ENCODE measurements around the gene TAS2R19.

Gene TAS2R19

GRCh38 chr12:11015775-11016430 lies 6.5 kb downstream of the TAS2R19 start:
- H4K20me1 ChIP-seq (ENCODE audit: insufficient read depth, low read length): no peaks in the 10 kb centered on the region
- TF ChIP-seq CTCF (IDR thresholded peaks at IDR 0.05; ENCODE audit: low read length) (no peak), EZH2phosphoT487 (IDR thresholded peaks at IDR 0.05; ENCODE audit: low read length) (no peak), EZH2 (optimal IDR thresholded peaks at IDR 0.05; ENCODE audit: low read depth, low read length) (no peak)
- no peak overlapping the region for H3K4me3 ChIP-seq (ENCODE audit: low read length)
- no peak overlapping the region for H3K27ac ChIP-seq (ENCODE audit: low read length)
- H2AFZ ChIP-seq (ENCODE audit: low read length): no peak overlapping the region
- H3K9me3 ChIP-seq (replicated peaks; ENCODE audit: insufficient read depth, low read length): no peaks in the 10 kb centered on the region
- H3K9ac ChIP-seq (ENCODE audit: low read length): no peak overlapping the region
- H3F3A ChIP-seq (ENCODE audit: insufficient read depth, low read length): no peaks in the 10 kb centered on the region
- no peak overlapping the region for H3K4me2 ChIP-seq (ENCODE audit: low read depth, low read length)
- no peaks in the 10 kb centered on the region for H3K79me2 ChIP-seq (ENCODE audit: low read length)
- no peak for DNase-seq
- H3K4me1 ChIP-seq (ENCODE audit: low read length): no peaks in the 10 kb centered on the region
- no peaks in the 10 kb centered on the region for H3K36me3 ChIP-seq (replicated peaks; ENCODE audit: insufficient read depth, low read length)
- H3K9me2 ChIP-seq (replicated peaks; ENCODE audit: insufficient read depth, low read length): no peaks in the 10 kb centered on the region
- no peaks in the 10 kb centered on the region for H3K27me3 ChIP-seq (replicated peaks; ENCODE audit: insufficient read depth, low read length)

GRCh38 chr12:11014234-11014633 lies 8.2 kb downstream of the TAS2R19 start:
- H3K9me3 ChIP-seq (replicated peaks; ENCODE audit: insufficient read depth, low read length): no peaks in the 10 kb centered on the region
- no peak for DNase-seq
- no peaks in the 10 kb centered on the region for H3K79me2 ChIP-seq (ENCODE audit: low read length)
- H2AFZ ChIP-seq (ENCODE audit: low read length): no peak overlapping the region
- H3K27me3 ChIP-seq (replicated peaks; ENCODE audit: insufficient read depth, low read length): no peaks in the 10 kb centered on the region
- no peaks in the 10 kb centered on the region for H3K36me3 ChIP-seq (replicated peaks; ENCODE audit: insufficient read depth, low read length)
- no peak for TF ChIP-seq EZH2phosphoT487 (IDR thresholded peaks at IDR 0.05; ENCODE audit: low read length)
- no peak for TF ChIP-seq EZH2 (optimal IDR thresholded peaks at IDR 0.05; ENCODE audit: low read depth, low read length)
- TF ChIP-seq CTCF (IDR thresholded peaks at IDR 0.05; ENCODE audit: low read length): no peak
- H4K20me1 ChIP-seq (ENCODE audit: insufficient read depth, low read length): no peaks in the 10 kb centered on the region
- H3K9ac ChIP-seq (ENCODE audit: low read length): no peak overlapping the region
- H3F3A ChIP-seq (ENCODE audit: insufficient read depth, low read length): no peaks in the 10 kb centered on the region
- no peak overlapping the region for H3K4me3 ChIP-seq (ENCODE audit: low read length)
- no peak overlapping the region for H3K27ac ChIP-seq (ENCODE audit: low read length)
- H3K4me1 ChIP-seq (ENCODE audit: low read length): no peaks in the 10 kb centered on the region
- H3K4me2 ChIP-seq (ENCODE audit: low read depth, low read length): no peak overlapping the region
- H3K9me2 ChIP-seq (replicated peaks; ENCODE audit: insufficient read depth, low read length): no peaks in the 10 kb centered on the region; the same call in 1 of the 2 replicates

GRCh38 chr12:11007608-11008007 lies 14.8 kb downstream of the TAS2R19 start:
- Histone ChIP-seq H3K27me3 (replicated peaks; ENCODE audit: insufficient read depth, low read length) (no peaks in the 10 kb centered on the region), H2AFZ (ENCODE audit: low read length) (no peak overlapping the region), H3K79me2 (ENCODE audit: low read length) (no peaks in the 10 kb centered on the region), H3K4me3 (ENCODE audit: low read length) (no peak overlapping the region), H3K9ac (ENCODE audit: low read length) (no peak overlapping the region), H3K4me1 (ENCODE audit: low read length) (no peaks in the 10 kb centered on the region), H3K4me2 (ENCODE audit: low read depth, low read length) (no peak overlapping the region), H3K9me3 (replicated peaks; ENCODE audit: insufficient read depth, low read length) (no peaks in the 10 kb centered on the region), H3K9me2 (replicated peaks; ENCODE audit: insufficient read depth, low read length) (no peaks in the 10 kb centered on the region; the same call in 1 of the 2 replicates), H3F3A (ENCODE audit: insufficient read depth, low read length) (no peaks in the 10 kb centered on the region), H3K27ac (ENCODE audit: low read length) (no peak overlapping the region), H4K20me1 (ENCODE audit: insufficient read depth, low read length) (no peaks in the 10 kb centered on the region), H3K36me3 (replicated peaks; ENCODE audit: insufficient read depth, low read length) (no peaks in the 10 kb centered on the region)
- DNase-seq: no peak
- TF ChIP-seq EZH2 (optimal IDR thresholded peaks at IDR 0.05; ENCODE audit: low read depth, low read length) (no peak), EZH2phosphoT487 (IDR thresholded peaks at IDR 0.05; ENCODE audit: low read length) (no peak), CTCF (IDR thresholded peaks at IDR 0.05; ENCODE audit: low read length) (no peak)
